ENCODE data around the gene RAB17.

RAB17 gene

GRCh38 chr2:237556773-237557632 is 33.5 kb downstream of the RAB17 start:
- no peak overlapping the region for H3K4me3 ChIP-seq
- DNase-seq (ENCODE audit: low spot score), result no peak
- TF ChIP-seq CTCF (IDR thresholded peaks at IDR 0.05), result no peak
- H3K27ac ChIP-seq, result no peak overlapping the region

DNA sequence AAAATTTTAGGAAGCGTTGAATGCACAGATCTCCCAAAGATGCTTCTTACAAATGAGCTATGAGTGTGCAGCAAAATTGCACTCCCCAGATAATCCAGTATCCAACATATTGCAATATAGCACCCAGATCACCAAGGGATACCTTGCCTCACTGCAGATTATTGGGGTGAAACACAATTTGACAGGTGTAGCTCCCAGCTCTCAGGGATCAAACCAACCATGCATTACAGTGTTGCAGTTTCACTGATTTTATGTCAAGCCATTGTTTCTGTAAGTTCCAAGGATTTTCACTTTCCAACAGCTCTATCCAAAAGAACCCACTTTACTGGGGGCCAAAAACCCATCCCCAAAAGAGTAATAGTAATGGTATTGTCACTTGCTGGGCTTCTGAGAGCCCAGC is 35.0 kb downstream of the RAB17 start:
- Histone ChIP-seq H3K27ac (no peak overlapping the region), H3K4me3 (no peak overlapping the region)
- no peak for TF ChIP-seq CTCF (IDR thresholded peaks at IDR 0.05)
- no peak for DNase-seq (ENCODE audit: low spot score)

GRCh38 chr2:237553948-237554347 is 36.6 kb downstream of the RAB17 start:
- TF ChIP-seq CTCF (IDR thresholded peaks at IDR 0.05), result no peak
- H3K27ac ChIP-seq, result no peak overlapping the region
- no peak for DNase-seq (ENCODE audit: low spot score)
- no peak overlapping the region for H3K4me3 ChIP-seq

- H3K27ac ChIP-seq, result no peak overlapping the region
- no peak for TF ChIP-seq CTCF (IDR thresholded peaks at IDR 0.05)
- DNase-seq (ENCODE audit: low spot score), result no peak
- H3K4me3 ChIP-seq, result no peak overlapping the region
These were observed 37.6 kb downstream of the RAB17 start for GRCh38 chr2:237552908-237553307.

DNA sequence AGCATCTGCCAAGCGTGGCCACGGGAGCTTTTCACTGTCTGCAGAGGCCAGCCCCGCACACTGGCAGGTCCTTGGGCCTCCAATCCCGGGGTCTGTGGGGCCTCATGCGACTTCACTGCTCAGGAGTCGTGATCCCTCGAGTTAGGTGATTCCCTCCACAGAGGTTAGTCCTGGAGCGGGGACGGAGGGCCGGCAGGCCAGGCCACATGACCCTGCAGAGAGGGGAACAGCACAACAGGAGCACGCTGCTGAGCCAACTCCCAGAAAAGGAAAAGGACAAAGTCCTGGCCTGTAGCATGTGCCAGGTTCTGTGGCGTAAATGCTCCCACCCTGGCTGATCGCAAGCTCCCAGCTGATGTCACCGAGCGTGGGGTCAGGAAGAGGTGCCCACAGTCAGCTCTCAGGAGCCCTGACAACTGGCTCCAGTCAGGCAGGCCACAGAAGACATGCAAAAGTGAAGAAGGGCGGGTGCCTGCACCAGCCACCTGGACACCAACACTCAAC is 39.4 kb downstream of the RAB17 start:
- DNase-seq (ENCODE audit: low spot score), result no peak

GRCh38 chr2:237549643-237550415 is 40.7 kb downstream of the RAB17 start:
- TF ChIP-seq CTCF (IDR thresholded peaks at IDR 0.05), result no peak
- no peak overlapping the region for H3K27ac ChIP-seq
- no peak overlapping the region for H3K4me3 ChIP-seq
- no peak for DNase-seq (ENCODE audit: low spot score)

More for the DNA sequence above, 39.4 kb downstream of the RAB17 start:
- no peak for TF ChIP-seq CTCF (IDR thresholded peaks at IDR 0.05)
- H3K4me3 ChIP-seq, result no peak overlapping the region
- H3K27ac ChIP-seq, result no peak overlapping the region

Data from coronary artery (tissue), 2 donors.